H1 (cell line): Measurements from ENCODE around the gene KIAA1328. TPM values are rescaled to one million over a fixed set of nuclear protein-coding genes. Genes with fewer than 3 reads are reported as not detected.

Experiments used
- CTCF ChIA-PET: fragments of 300-600 bp; sonication (Branson Sonifier 250); formaldehyde crosslinking; loops from one replicate; lab custom pipeline; 2021; ENCODE audit not compliant: partially characterized antibody; lab: Charles Lee
- POLR2A ChIA-PET: fragments of 300-600 bp; sonication (Branson Sonifier 250); formaldehyde crosslinking; loops from one replicate; lab custom pipeline; 2021; ENCODE audit warnings: inconsistent platforms; ENCODE audit not compliant: partially characterized antibody; lab: Charles Lee
- DNase-seq, 2 experiments: peaks; one replicate each; pipeline versions ENCODE4 v3.0.0 to v3.0.0-alpha.2; 2010 to 2022; ENCODE audit warnings: low spot score in 2 of 2, low read depth in 1 of 2, mixed read lengths in 1 of 2
- FAIRE-seq: peaks from 2 replicates; lab custom pipeline; 2011; peaks lifted over from hg19 to GRCh38; lab: Jason Lieb, UNC
- H2AFZ ChIP-seq: 2 replicates; pipeline ENCODE4 v1.8.1; 2012; ENCODE audit warnings: low read length, inconsistent platforms
- H2AK5ac ChIP-seq: 2 replicates; pipeline ENCODE4 v1.6.1; 2013; ENCODE audit warnings: low read depth, low read length
- H2BK120ac ChIP-seq: replicated peaks from 2 replicates; pipeline ENCODE3; 2013; ENCODE audit warnings: low read depth, low read length, inconsistent platforms
- H2BK12ac ChIP-seq: 2 replicates; pipeline ENCODE4 v1.6.1; 2013; ENCODE audit warnings: low read depth, low read length
- H2BK15ac ChIP-seq: 2 replicates; pipeline ENCODE4 v1.6.1; 2013; ENCODE audit warnings: low read length
- H2BK20ac ChIP-seq: 2 replicates; pipeline ENCODE4 v1.6.1; 2013; ENCODE audit warnings: low read length
- H2BK5ac ChIP-seq: 2 replicates; pipeline ENCODE4 v1.6.1; 2013; ENCODE audit warnings: low read depth, low read length
- H3K14ac ChIP-seq: 2 replicates; pipeline ENCODE4 v1.6.1; 2013; ENCODE audit warnings: inconsistent platforms; ENCODE audit not compliant: insufficient read length
- H3K18ac ChIP-seq: 2 replicates; pipeline ENCODE4 v1.6.1; 2013; ENCODE audit warnings: low read length; ENCODE audit errors: extremely low read depth
- H3K23ac ChIP-seq: 2 replicates; pipeline ENCODE4 v1.6.1; 2013; ENCODE audit warnings: inconsistent platforms; ENCODE audit not compliant: insufficient read length
- H3K23me2 ChIP-seq: 2 replicates; pipeline ENCODE4 v1.6.1; 2013; ENCODE audit warnings: low read depth, low read length
- H3K27ac ChIP-seq: 2 replicates; pipeline ENCODE4 v1.6.1; 2011; ENCODE audit warnings: low read depth, low read length, inconsistent platforms
- H3K27me3 ChIP-seq, 4 experiments: replicated peaks in 1 of 4; 1 replicate in 1 of 4; 2 replicates in 3 of 4; pipeline versions ENCODE4 v1.6.1 to v1.8.1; 2011 to 2013; ENCODE audit warnings: low read length in 3 of 4, mild to moderate bottlenecking in 3 of 4, inconsistent platforms in 2 of 4, mixed read lengths in 2 of 4, moderate library complexity in 1 of 4; ENCODE audit not compliant: control insufficient read depth in 3 of 4, insufficient read depth in 3 of 4; ENCODE audit errors: extremely low read depth in 1 of 4
- H3K36me3 ChIP-seq, 4 experiments: 2 replicates each; pipeline versions ENCODE4 v1.6.1 to v1.8.1; 2011 to 2013; ENCODE audit warnings: mild to moderate bottlenecking in 4 of 4, low read length in 3 of 4, moderate library complexity in 2 of 4, control low read depth in 1 of 4, inconsistent platforms in 1 of 4; ENCODE audit not compliant: insufficient read depth in 4 of 4, control insufficient read depth in 2 of 4
- H3K4ac ChIP-seq: replicated peaks from 2 replicates; pipeline ENCODE3; 2013; ENCODE audit warnings: low read length, low read depth, mixed read lengths, inconsistent platforms; ENCODE audit not compliant: insufficient read length
- H3K4me1 ChIP-seq, 4 experiments: replicated peaks in 1 of 4; 1 replicate in 1 of 4; 2 replicates in 3 of 4; pipeline versions ENCODE4 v1.6.1 to v1.8.1; 2011 to 2013; ENCODE audit warnings: low read length in 3 of 4, inconsistent platforms in 2 of 4, mixed read lengths in 1 of 4; ENCODE audit not compliant: insufficient read depth in 4 of 4, control insufficient read depth in 3 of 4
- H3K4me2 ChIP-seq, 2 experiments: 2 replicates each; pipeline versions ENCODE4 v1.6.1 to v1.8.1; 2011 to 2013; ENCODE audit warnings: low read depth in 2 of 2, low read length in 2 of 2, control low read depth in 1 of 2, inconsistent platforms in 1 of 2, mild to moderate bottlenecking in 1 of 2; ENCODE audit not compliant: insufficient read depth in 1 of 2
- H3K4me3 ChIP-seq, 4 experiments: fragments of 200-600, 300-600 bp in 1 of 4; sonication (generic), shearing (Covaris generic), sonication (Bioruptor Twin) in 1 of 4; 2 replicates each; pipeline versions ENCODE4 v1.5.1 to v1.8.1; 2011 to 2016; ENCODE audit warnings: low read length in 4 of 4, low read depth in 3 of 4, control low read depth in 2 of 4, inconsistent platforms in 2 of 4, mild to moderate bottlenecking in 2 of 4, mixed read lengths in 1 of 4, moderate library complexity in 1 of 4; ENCODE audit not compliant: insufficient read depth in 2 of 4; ENCODE audit errors: extremely low read depth in 1 of 4
- H3K56ac ChIP-seq: replicated peaks from 2 replicates; pipeline ENCODE3; 2013; ENCODE audit warnings: low read depth, mild to moderate bottlenecking, mixed read lengths, low read length, inconsistent platforms; ENCODE audit not compliant: insufficient read length
- H3K79me1 ChIP-seq: 2 replicates; pipeline ENCODE4 v1.6.1; 2013; ENCODE audit warnings: low read depth, low read length, control low read depth
- H3K79me2 ChIP-seq, 2 experiments: 2 replicates each; pipeline versions ENCODE4 v1.6.1 to v1.8.1; 2012 to 2013; ENCODE audit warnings: low read length in 2 of 2, mild to moderate bottlenecking in 2 of 2, inconsistent platforms in 1 of 2; ENCODE audit not compliant: insufficient read depth in 2 of 2, control insufficient read depth in 1 of 2
- H3K9ac ChIP-seq, 4 experiments: replicated peaks in 1 of 4; 1 replicate in 1 of 4; 2 replicates in 3 of 4; pipeline versions ENCODE4 v1.6.1 to v1.8.1; 2011 to 2013; ENCODE audit warnings: low read depth in 3 of 4, low read length in 3 of 4, control low read depth in 2 of 4, mild to moderate bottlenecking in 2 of 4, moderate library complexity in 2 of 4, inconsistent platforms in 1 of 4; ENCODE audit errors: extremely low read depth in 1 of 4
- H3K9me3 ChIP-seq, 2 experiments: 2 replicates each; pipeline versions ENCODE4 v1.6.1 to v1.8.1; 2012 to 2013; ENCODE audit warnings: mild to moderate bottlenecking in 2 of 2, moderate library complexity in 2 of 2, control low read depth in 1 of 2, inconsistent platforms in 1 of 2, low read depth in 1 of 2, low read length in 1 of 2, mixed read lengths in 1 of 2; ENCODE audit not compliant: insufficient read depth in 2 of 2
- H4K20me1 ChIP-seq, 2 experiments: replicated peaks in 1 of 2; 2 replicates each; pipeline versions ENCODE3 to v1.8.1; 2011 to 2013; ENCODE audit warnings: inconsistent platforms in 2 of 2, low read length in 2 of 2, mild to moderate bottlenecking in 1 of 2; ENCODE audit not compliant: insufficient read depth in 2 of 2, control insufficient read depth in 1 of 2
- H4K5ac ChIP-seq: 2 replicates; pipeline ENCODE4 v1.6.1; 2013; ENCODE audit warnings: low read length, low read depth, mixed read lengths, inconsistent platforms; ENCODE audit not compliant: insufficient read length
- H4K8ac ChIP-seq: 2 replicates; pipeline ENCODE4 v1.8.0; 2013; ENCODE audit warnings: mild to moderate bottlenecking, moderate library complexity, low read length, inconsistent platforms; ENCODE audit not compliant: insufficient read depth; ENCODE audit errors: extremely low read depth
- H4K91ac ChIP-seq: replicated peaks from 2 replicates; pipeline ENCODE3; 2013; ENCODE audit warnings: low read length, mixed read lengths, inconsistent platforms; ENCODE audit not compliant: insufficient read length
- ATF2 ChIP-seq: IDR thresholded peaks from 2 replicates; pipeline ENCODE4 v1.6.1; 2012; ENCODE audit warnings: low read length, inconsistent platforms
- CTBP2 ChIP-seq: IDR thresholded peaks from 2 replicates; pipeline ENCODE4 v1.7.0; 2011; ENCODE audit warnings: borderline replicate concordance, mild to moderate bottlenecking, moderate library complexity, mixed read lengths, low read length; ENCODE audit not compliant: insufficient read depth, insufficient read length
- JUN ChIP-seq: IDR thresholded peaks from 2 replicates; pipeline ENCODE4 v1.6.1; 2011; ENCODE audit warnings: low read depth, mild to moderate bottlenecking, improper control_type of control experiment, low read length
- KDM5A ChIP-seq: fragments of 200-600 bp; IDR thresholded peaks from 2 replicates; pipeline ENCODE4 v1.7.1; 2012; ENCODE audit warnings: mild to moderate bottlenecking, low read length, inconsistent platforms, mixed read lengths
- SIN3A ChIP-seq, 2 experiments: IDR thresholded peaks in 1 of 2; conservative IDR thresholded peaks in 1 of 2; 2 replicates each; pipeline ENCODE4 v1.6.1; 2011 to 2012; ENCODE audit warnings: low read length in 2 of 2, improper control_type of control experiment in 1 of 2, low read depth in 1 of 2, mild to moderate bottlenecking in 1 of 2
- WGBS, 2 experiments: shearing (Covaris generic) in 1 of 2; methylation state at CpG; one replicate each; pipeline versions ENCODE4 v1.1.6 to v1.1.7; 2013 to 2015; ENCODE audit warnings: low lambda C conversion rate in 2 of 2, mixed read lengths in 2 of 2, inconsistent platforms in 1 of 2, low coverage in 1 of 2, missing lambda C conversion rate in 1 of 2; ENCODE audit not compliant: insufficient replicate concordance in 2 of 2, insufficient coverage in 1 of 2, insufficient read length in 1 of 2; ENCODE audit errors: extremely low coverage in 1 of 2, missing lambda C conversion rate in 1 of 2; 5-methylcytosine and 5-hydroxymethylcytosine counted together
- polyA plus RNA-seq, 7 experiments: library from polyadenylated mRNA; depleted of rRNA in 3 of 7; stranded (reverse) in 5 of 7; unstranded in 2 of 7; fragments of >200 nt in 5 of 7; fragments of 200-250 nt in 2 of 7; gene quantifications; 1 replicate in 5 of 7; 2 replicates in 1 of 7; 4 replicates in 1 of 7; pipeline versions ENCODE4 v1.2.1 to v1.2.3, GENCODE V29; 2011 to 2013; ENCODE audit warnings: missing spikeins in 2 of 7, mixed read lengths in 2 of 7
- total RNA-seq: library from RNA; stranded (reverse); fragmentation: NEBNext Ultra II Directional; extraction: Animal tissue kit (Norgen Biotek cat#: 25700); gene quantifications from 2 replicates; pipeline ENCODE4 v1.2.1, GENCODE V29; 2021

The KIAA1328 gene
- total and polyA plus RNA-seq, 2 of the 8 experiments (the other 6 are each of a cell fraction or from before 2014, with no cell fraction given), result 2.6 to 5.7 TPM

- H3K4ac ChIP-seq, result no peak overlapping the region
- no peak for TF ChIP-seq KDM5A
- TF ChIP-seq CTBP2, result no peak
- no peak for TF ChIP-seq SIN3A (conservative IDR thresholded peaks at IDR 0.05 in 1 of 2, IDR thresholded peaks at IDR 0.05 in 1 of 2; ENCODE audit: low read depth in 1 of 2, low read length in 2 of 2)
- no peak for TF ChIP-seq JUN
- no peak for TF ChIP-seq ATF2
- no peaks in the 10 kb centered on the region for H3K79me2 ChIP-seq
- H4K8ac ChIP-seq, result no peak overlapping the region
- no peaks in the 10 kb centered on the region for H3K79me1 ChIP-seq
- WGBS, 2 experiments, result 88% methylated on average over 2 of the region's 2 CpGs; no CpG with 5 or more reads in 1 of the 2 experiments
- no peak for FAIRE-seq
- no peak overlapping the region for H2BK120ac ChIP-seq
- peaks cover 2 to 9% of the 10 kb centered on the region in 2 experiments for H4K20me1 ChIP-seq
- H3K27ac ChIP-seq, result no peak overlapping the region
- H2AFZ ChIP-seq, result no peak overlapping the region
- no peak overlapping the region for H2BK20ac ChIP-seq
- H3K14ac ChIP-seq, result no peak overlapping the region
- H3K9me3 ChIP-seq, result no peaks in the 10 kb centered on the region
- H3K56ac ChIP-seq, result no peak overlapping the region
- no peak overlapping the region for H2BK5ac ChIP-seq
- no peak overlapping the region for H2BK15ac ChIP-seq
- ChIA-PET CTCF (interaction anchor here (0.7 kb wide), 1 partner anchor 23 kb away, joined by 3 read pairs; no protein-coding TSS in a partner anchor), POLR2A (no interaction called here)
- no peak for DNase-seq
- no peak overlapping the region for H3K23ac ChIP-seq
- H3K18ac ChIP-seq, result no peak overlapping the region
- no peaks in the 10 kb centered on the region for H3K27me3 ChIP-seq
- no peak overlapping the region for H2AK5ac ChIP-seq
- no peaks in the 10 kb centered on the region for H3K23me2 ChIP-seq
- H2BK12ac ChIP-seq, result no peak overlapping the region
- H3K4me1 ChIP-seq, result no peaks in the 10 kb centered on the region
- no peak overlapping the region for H4K5ac ChIP-seq
- no peak overlapping the region for H3K4me3 ChIP-seq
- H3K9ac ChIP-seq, result no peak overlapping the region
- H3K4me2 ChIP-seq, result no peak overlapping the region
- no peak overlapping the region for H4K91ac ChIP-seq
- H3K36me3 ChIP-seq, result peaks cover 9 to 65% (median 44%) of the 10 kb centered on the region in 4 experiments
These were observed 23.8 kb upstream of the KIAA1328 start for GRCh38 chr18:36805105-36805504.
